Measurements from ENCODE around the gene IL1F10.

IL1F10 gene

GRCh38 chr2:113112871-113113270 is 45.1 kb downstream of the IL1F10 start:
- no peak for DNase-seq (ENCODE audit: low spot score)

GRCh38 chr2:113113807-113114206 is 46.0 kb downstream of the IL1F10 start:
- no peak for DNase-seq (ENCODE audit: low spot score)

GRCh38 chr2:113114224-113114945 is 46.6 kb downstream of the IL1F10 start:
- no peak for DNase-seq (ENCODE audit: low spot score)

- no peak for DNase-seq (ENCODE audit: low spot score)
Measured at GRCh38 chr2:113114996-113115395, 47.2 kb downstream of the IL1F10 start.

GRCh38 chr2:113116100-113116958 is 48.6 kb downstream of the IL1F10 start:
- no peak for DNase-seq (ENCODE audit: low spot score)

- no peak for DNase-seq (ENCODE audit: low spot score)
Measured at GRCh38 chr2:113117541-113118262, 49.9 kb downstream of the IL1F10 start.

- DNase-seq (ENCODE audit: low spot score), result no peak
Measured at GRCh38 chr2:113118263-113118657, 50.5 kb downstream of the IL1F10 start.

- no peak for DNase-seq (ENCODE audit: low spot score)
Measured at GRCh38 chr2:113119111-113119510, 51.3 kb downstream of the IL1F10 start.

GRCh38 chr2:113120861-113121260 is 53.1 kb downstream of the IL1F10 start:
- no peak for DNase-seq (ENCODE audit: low spot score)

- DNase-seq (ENCODE audit: low spot score), result no peak
Measured at GRCh38 chr2:113122364-113122763, 54.6 kb downstream of the IL1F10 start.

GRCh38 chr2:113123726-113124125 is 56.0 kb downstream of the IL1F10 start:
- DNase-seq (ENCODE audit: low spot score), result no peak

GRCh38 chr2:113124181-113124961 is 56.6 kb downstream of the IL1F10 start:
- no peak for DNase-seq (ENCODE audit: low spot score)
